Mucosa of rectum (tissue), 2 donors: ENCODE results near the gene PHLPP1.
A peak's percentile ranks its signal among the peaks of the same experiment; 100 is the strongest.
"Not testable (repeated sequence)": the region's sequence is repeated elsewhere in the genome, so short reads cannot be mapped to it uniquely, and the experiment has no call there.

ENCODE experiments used
- H3K27ac ChIP-seq, 2 donors: one replicate each; pipeline ENCODE4 v1.7.0; 2013; ENCODE audit warnings: inconsistent platforms in 2 of 2, low read depth in 2 of 2, low read length in 2 of 2
- H3K27me3 ChIP-seq, 2 donors: one replicate each; pipeline ENCODE4 v1.7.0; 2013; ENCODE audit warnings: low read length in 2 of 2; ENCODE audit not compliant: control insufficient read depth in 2 of 2, insufficient read depth in 2 of 2
- H3K36me3 ChIP-seq, 2 donors: one replicate each; pipeline ENCODE4 v1.7.0; 2013; ENCODE audit warnings: low read length in 2 of 2; ENCODE audit not compliant: control insufficient read depth in 2 of 2, insufficient read depth in 2 of 2
- H3K4me1 ChIP-seq, 2 donors: one replicate each; pipeline ENCODE4 v1.7.0; 2013; ENCODE audit warnings: low read length in 2 of 2, mild to moderate bottlenecking in 1 of 2; ENCODE audit not compliant: control insufficient read depth in 2 of 2, insufficient read depth in 2 of 2
- H3K4me3 ChIP-seq, 2 donors: one replicate each; pipeline ENCODE4 v1.7.0; 2013; ENCODE audit warnings: low read length in 2 of 2
- H3K9ac ChIP-seq, 2 donors: one replicate each; pipeline ENCODE4 v1.7.0; 2013; ENCODE audit warnings: low read length in 2 of 2, low read depth in 1 of 2, mild to moderate bottlenecking in 1 of 2
- H3K9me3 ChIP-seq, 2 donors: one replicate each; pipeline ENCODE4 v1.7.0; 2013; ENCODE audit warnings: low read length in 2 of 2; ENCODE audit not compliant: control insufficient read depth in 2 of 2
- donor health status: healthy.
- donor health status: Normal muscosa, but diverticular disease.

Gene PHLPP1

GRCh38 chr18:62740650-62741049 lies 25.3 kb downstream of the PHLPP1 start:
- H3K36me3 ChIP-seq, H3K27me3 ChIP-seq, H3K9ac ChIP-seq, H3K9me3 ChIP-seq: not testable (repeated sequence)
- Histone ChIP-seq H3K4me3 (peak overlapping the region; percentile 25 to 34), H3K27ac (peak overlapping the region; percentile 4 to 52), H3K4me1 (peaks cover 13 to 37% of the 10 kb centered on the region in 2 donors)

GRCh38 chr18:62741118-62741566 lies 25.8 kb downstream of the PHLPP1 start:
- Histone ChIP-seq H3K9me3 (no peaks in the 10 kb centered on the region), H3K4me1 (peaks cover 15 to 39% of the 10 kb centered on the region in 2 donors), H3K27me3 (no peaks in the 10 kb centered on the region), H3K4me3 (peak overlapping the region; percentile 34 to 39), H3K36me3 (no peaks in the 10 kb centered on the region), H3K9ac (no peak overlapping the region), H3K27ac (peak overlapping the region; percentile 52 to 74)

GRCh38 chr18:62741584-62741983 lies 26.2 kb downstream of the PHLPP1 start:
- Histone ChIP-seq H3K4me3 (peak overlapping the region; percentile 34 to 39), H3K4me1 (peaks cover 16 to 39% of the 10 kb centered on the region in 2 donors), H3K27ac (peak overlapping the region; percentile 52 to 74), H3K36me3 (no peaks in the 10 kb centered on the region), H3K9ac (peak overlapping the region in 1 of 2 donors; percentile 0), H3K9me3 (no peaks in the 10 kb centered on the region), H3K27me3 (no peaks in the 10 kb centered on the region)

GRCh38 chr18:62744076-62744968 lies 29.0 kb downstream of the PHLPP1 start:
- Histone ChIP-seq H3K4me3 (no peak overlapping the region), H3K4me1 (peaks cover 16 to 39% of the 10 kb centered on the region in 2 donors), H3K9ac (no peak overlapping the region), H3K27ac (peak overlapping the region in 1 of 2 donors; percentile 44), H3K36me3 (no peaks in the 10 kb centered on the region), H3K9me3 (no peaks in the 10 kb centered on the region), H3K27me3 (no peaks in the 10 kb centered on the region)

GRCh38 chr18:62745089-62745751 lies 29.9 kb downstream of the PHLPP1 start:
- H3K4me3 ChIP-seq, result no peak overlapping the region

GRCh38 chr18:62749389-62749788 lies 34.0 kb downstream of the PHLPP1 start:
- Histone ChIP-seq H3K4me3 (no peak overlapping the region), H3K9me3 (no peaks in the 10 kb centered on the region), H3K27me3 (no peaks in the 10 kb centered on the region), H3K9ac (no peak overlapping the region), H3K27ac (no peak overlapping the region), H3K36me3 (no peaks in the 10 kb centered on the region), H3K4me1 (peaks cover 13 to 29% of the 10 kb centered on the region in 2 donors)

More at GRCh38 chr18:62745089-62745751, 29.9 kb downstream of the PHLPP1 start:
- H3K36me3 ChIP-seq, result no peaks in the 10 kb centered on the region
- no peaks in the 10 kb centered on the region for H3K27me3 ChIP-seq
- H3K9me3 ChIP-seq, result no peaks in the 10 kb centered on the region
- H3K4me1 ChIP-seq, result peaks cover 16 to 42% of the 10 kb centered on the region in 2 donors
- H3K9ac ChIP-seq, result no peak overlapping the region
- H3K27ac ChIP-seq, result no peak overlapping the region

- H3K27me3 ChIP-seq, result no peaks in the 10 kb centered on the region
- H3K4me3 ChIP-seq, result no peak overlapping the region
- peak overlapping the region; percentile 6 to 26 for H3K27ac ChIP-seq
- H3K36me3 ChIP-seq, result no peaks in the 10 kb centered on the region
- H3K4me1 ChIP-seq, result peaks cover 10 to 16% of the 10 kb centered on the region in 2 donors
- no peak overlapping the region for H3K9ac ChIP-seq
- no peaks in the 10 kb centered on the region for H3K9me3 ChIP-seq
These were observed 36.0 kb downstream of the PHLPP1 start for GRCh38 chr18:62751341-62751821.

- Histone ChIP-seq H3K27ac (no peak overlapping the region), H3K27me3 (no peaks in the 10 kb centered on the region), H3K9me3 (no peaks in the 10 kb centered on the region), H3K4me3 (no peak overlapping the region), H3K36me3 (no peaks in the 10 kb centered on the region), H3K9ac (no peak overlapping the region), H3K4me1 (peaks cover 10 to 16% of the 10 kb centered on the region in 2 donors)
These were observed 36.6 kb downstream of the PHLPP1 start for GRCh38 chr18:62751977-62752376.

GRCh38 chr18:62754026-62754425 lies 38.7 kb downstream of the PHLPP1 start:
- Histone ChIP-seq H3K27me3 (no peaks in the 10 kb centered on the region), H3K4me3 (no peak overlapping the region), H3K9me3 (no peaks in the 10 kb centered on the region), H3K27ac (no peak overlapping the region), H3K9ac (no peak overlapping the region), H3K4me1 (peaks cover 14 to 20% of the 10 kb centered on the region in 2 donors), H3K36me3 (no peaks in the 10 kb centered on the region)

GRCh38 chr18:62755454-62755853 lies 40.1 kb downstream of the PHLPP1 start:
- no peaks in the 10 kb centered on the region for H3K9me3 ChIP-seq
- peaks cover 14 to 16% of the 10 kb centered on the region in 2 donors for H3K4me1 ChIP-seq
- H3K27me3 ChIP-seq, result no peaks in the 10 kb centered on the region
- H3K4me3 ChIP-seq, result no peak overlapping the region
- no peak overlapping the region for H3K27ac ChIP-seq
- H3K9ac ChIP-seq, result no peak overlapping the region
- H3K36me3 ChIP-seq, result no peaks in the 10 kb centered on the region
